CD4-positive, alpha-beta T cell treated with Interleukin-2 at 100 ng/mL for 4 hours (primary cell): Measurements from ENCODE around the gene CAMKMT.
A peak's percentile ranks its signal among the peaks of the same experiment; 100 is the strongest.

Source experiments
- DNase-seq: peaks from one replicate; pipeline ENCODE4 v3.0.0-alpha.2; 2020; ENCODE audit warnings: low spot score

CAMKMT gene

DNA sequence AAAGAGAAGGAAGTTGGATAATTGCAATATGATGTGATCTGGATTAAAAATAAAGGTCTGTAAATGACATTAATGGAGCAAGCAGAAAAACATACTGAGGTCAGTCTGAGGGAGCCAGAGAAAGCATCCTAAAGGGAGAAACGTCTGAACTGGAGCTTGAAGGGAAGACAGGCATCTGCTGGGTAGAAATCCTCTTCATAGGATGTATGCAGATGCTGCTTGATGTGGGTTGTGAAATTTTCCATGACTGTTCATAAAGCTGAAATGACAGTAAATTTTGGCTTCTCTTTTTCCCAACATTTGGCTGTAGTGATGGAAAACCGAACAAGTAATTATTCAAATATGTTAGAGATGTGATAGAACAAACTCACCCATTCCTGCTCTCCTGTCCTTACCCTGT, 287.6 kb downstream of the CAMKMT start:
- no peak for DNase-seq

DNA sequence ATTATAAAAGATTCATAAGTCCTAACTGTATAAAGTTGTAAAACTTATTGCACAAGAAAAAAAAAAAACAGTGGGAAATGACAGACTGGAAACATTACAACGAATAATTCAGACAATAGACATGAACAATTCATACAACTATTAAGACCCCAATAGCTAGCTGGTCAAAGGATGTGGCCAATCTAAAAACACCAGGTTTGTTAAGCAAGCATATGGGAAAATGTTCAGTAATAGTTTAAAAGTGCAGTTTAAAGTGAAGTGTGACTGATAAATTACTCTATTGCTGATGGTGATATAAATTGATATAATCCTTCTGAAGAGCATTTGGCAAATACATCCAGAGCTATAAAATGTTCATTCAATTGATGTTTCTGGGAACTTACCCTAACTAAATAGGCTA, 289.0 kb downstream of the CAMKMT start:
- DNase-seq = no peak

DNA sequence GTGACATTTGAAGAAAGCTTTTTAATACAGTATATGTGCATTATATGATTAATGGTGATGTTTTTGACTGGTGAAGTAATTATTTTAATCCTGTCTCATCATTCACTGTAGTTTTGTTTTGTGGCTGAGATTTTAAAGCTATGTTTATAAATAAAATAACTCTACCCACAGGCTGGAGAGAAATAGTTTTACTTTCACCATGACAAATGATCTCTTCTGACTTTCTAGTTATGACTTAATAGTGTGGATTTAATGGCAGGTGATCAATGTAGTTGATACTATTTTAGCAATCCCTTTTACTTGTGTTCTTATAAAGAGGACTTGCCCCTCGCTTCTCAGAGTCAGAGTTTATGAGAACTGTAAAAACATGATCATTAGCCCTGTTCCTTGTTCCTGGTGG, 290.2 kb downstream of the CAMKMT start:
- DNase-seq = no peak

DNA sequence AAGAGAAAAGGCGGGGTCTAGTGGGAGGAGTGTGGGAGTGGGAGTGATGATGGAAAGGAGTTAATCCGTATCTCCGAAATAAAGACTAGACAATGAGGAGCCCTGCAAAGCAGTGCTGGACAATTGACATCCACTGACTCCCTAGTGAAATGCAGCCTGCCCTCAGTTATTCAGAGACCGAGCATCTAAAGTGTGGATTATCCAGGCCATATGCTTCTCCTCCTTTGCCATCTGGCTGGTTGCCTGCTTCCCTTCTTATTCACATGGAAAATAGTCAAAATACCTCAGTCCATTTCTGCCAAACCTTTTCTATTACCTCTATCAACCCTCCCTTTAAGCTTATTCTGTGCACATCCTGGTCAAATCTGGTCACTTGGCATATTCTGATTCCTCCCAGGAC, 291.0 kb downstream of the CAMKMT start:
- DNase-seq = no peak

DNA sequence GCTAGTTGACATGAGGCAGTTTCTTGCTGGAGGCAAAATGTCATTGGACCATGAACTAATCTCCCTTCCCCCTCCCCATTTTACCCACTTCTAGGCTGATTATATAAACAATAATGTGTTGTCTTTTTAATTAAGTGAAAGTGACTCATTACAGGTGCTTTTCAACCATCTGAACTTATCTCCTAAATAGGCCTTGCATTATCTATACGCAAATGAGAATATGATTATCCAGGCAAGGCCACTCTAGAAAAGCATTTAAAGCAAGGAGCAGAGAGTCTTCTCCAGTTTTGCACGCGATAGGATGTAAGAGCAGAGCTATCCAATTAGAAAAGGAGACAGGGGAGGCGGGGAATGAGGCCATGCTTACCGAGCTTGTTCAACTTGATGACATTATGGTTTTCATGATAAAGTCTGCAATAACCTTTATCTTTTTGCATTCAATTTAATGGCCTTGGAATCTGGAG, 293.7 kb downstream of the CAMKMT start:
- no peak for DNase-seq

DNA sequence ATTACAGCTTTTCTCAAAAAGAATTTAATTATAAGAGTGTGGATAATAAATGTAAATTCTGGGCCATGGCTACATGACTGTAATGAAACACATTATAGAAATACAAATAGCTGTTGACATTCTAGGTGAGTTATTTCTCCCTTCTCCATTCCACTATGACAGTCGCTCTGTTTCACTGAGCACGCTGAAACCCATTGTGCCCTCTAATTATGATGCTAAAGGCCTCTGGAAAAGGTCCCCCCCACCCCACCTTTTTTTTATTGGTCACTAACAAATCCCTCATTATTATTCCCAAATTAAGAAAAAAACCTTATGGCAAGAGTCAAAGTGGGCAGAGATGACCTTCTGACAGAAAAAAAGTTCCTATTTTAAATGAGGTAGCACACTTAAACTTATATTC, 294.7 kb downstream of the CAMKMT start:
- no peak for DNase-seq

DNA sequence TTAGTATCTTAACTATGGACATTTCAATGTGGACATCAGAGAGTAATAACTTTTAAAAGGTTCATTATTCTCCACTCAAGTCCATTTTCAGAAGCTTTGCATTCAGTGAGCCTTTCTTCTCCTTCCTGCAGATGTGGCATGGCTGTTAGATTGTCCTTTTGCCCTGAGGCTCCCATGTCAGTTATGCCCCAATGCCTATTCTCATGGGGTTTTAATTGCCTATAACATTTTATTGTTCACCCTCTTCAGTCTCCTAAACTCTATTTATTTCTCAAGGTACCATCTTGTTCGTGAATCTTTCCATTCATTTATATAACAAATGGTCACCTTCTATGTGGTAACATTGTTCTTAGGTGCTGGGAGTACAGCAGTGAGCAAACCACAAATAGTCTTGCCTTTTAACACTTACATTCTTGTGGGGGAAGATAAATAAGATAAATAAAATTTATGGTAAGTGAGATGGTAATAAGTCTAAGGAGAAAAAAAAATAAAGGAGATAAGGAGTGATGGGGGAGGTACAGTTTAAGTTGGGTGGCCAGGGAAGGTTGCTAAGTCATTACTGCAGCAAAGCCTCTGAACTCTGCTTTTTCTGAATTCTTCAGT, 301.8 kb downstream of the CAMKMT start:
- no peak for DNase-seq

DNA sequence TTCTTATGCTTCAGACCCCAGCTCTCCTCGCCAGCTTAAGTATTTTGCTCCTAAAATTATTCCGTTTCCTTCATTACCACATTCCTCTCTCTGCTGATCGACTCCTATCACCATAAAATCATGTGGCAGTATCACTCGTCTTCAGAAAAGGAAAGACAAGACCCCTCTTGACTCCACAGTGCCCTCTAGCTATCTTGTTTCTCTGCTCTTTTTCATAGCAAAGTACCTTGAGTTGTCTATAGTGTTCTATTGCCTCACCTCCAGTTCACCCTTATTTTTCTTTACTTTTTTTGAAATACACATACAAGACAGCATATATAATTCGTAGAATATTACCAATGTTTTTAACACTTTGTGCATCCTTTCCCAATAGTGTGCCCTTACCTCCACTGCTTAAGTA, 306.6 kb downstream of the CAMKMT start:
- DNase-seq = no peak

DNA sequence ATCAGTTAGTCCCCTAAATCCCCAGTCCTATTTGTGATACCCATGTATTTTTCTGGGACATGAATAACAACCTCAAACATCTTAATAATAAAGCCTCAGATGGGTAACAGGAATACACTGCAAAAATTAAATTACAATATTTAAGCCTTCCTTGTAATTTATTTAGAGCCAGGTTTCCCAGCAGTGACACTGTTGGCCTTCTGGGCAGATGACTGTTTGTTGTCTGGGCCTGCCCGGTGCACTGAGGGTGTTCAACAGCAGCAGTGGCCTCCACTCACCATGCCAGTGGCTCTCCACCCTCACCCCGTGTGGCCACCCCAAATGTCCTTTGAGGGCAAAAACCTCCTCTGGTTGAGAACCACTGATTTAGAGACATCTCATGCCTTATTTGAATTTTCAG, 309.5 kb downstream of the CAMKMT start:
- no peak for DNase-seq

DNA sequence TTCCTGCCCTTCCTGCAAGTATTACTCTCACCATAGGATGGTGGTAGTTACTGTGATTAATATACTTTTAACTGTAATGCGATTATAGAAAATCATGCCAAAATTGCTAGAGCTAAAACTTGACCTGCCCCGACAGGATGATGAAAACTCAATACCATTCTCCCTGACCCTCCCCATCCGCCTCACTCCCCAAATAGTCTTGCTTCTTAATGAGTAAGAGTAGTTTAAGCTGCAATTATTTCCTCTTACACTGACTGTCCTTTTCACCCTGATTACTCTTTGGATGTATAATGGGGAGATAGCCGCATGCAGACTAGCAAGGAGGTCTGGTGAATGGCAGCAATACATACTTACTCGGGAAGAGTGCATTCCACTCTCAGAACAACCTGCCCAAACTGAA, 310.2 kb downstream of the CAMKMT start:
- no peak for DNase-seq

DNA sequence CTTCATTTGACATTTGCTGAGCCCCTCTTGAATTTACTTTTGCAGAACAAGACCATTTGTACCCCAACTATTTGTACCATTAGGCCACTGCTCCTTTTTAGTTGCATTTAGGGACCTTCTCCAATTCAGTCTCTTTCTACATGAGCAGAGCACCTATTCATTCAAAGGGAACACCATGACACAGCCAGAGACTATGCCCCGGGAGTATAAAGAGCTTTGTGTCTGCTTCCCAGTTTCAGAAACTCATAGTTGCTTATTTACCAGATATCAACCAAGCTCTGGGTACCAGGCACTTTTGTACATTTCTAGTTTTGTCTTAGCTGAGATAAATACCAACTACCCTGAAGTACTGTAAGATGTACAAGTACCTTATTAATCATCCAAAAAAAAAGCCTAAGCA, 310.7 kb downstream of the CAMKMT start:
- DNase-seq = no peak

DNA sequence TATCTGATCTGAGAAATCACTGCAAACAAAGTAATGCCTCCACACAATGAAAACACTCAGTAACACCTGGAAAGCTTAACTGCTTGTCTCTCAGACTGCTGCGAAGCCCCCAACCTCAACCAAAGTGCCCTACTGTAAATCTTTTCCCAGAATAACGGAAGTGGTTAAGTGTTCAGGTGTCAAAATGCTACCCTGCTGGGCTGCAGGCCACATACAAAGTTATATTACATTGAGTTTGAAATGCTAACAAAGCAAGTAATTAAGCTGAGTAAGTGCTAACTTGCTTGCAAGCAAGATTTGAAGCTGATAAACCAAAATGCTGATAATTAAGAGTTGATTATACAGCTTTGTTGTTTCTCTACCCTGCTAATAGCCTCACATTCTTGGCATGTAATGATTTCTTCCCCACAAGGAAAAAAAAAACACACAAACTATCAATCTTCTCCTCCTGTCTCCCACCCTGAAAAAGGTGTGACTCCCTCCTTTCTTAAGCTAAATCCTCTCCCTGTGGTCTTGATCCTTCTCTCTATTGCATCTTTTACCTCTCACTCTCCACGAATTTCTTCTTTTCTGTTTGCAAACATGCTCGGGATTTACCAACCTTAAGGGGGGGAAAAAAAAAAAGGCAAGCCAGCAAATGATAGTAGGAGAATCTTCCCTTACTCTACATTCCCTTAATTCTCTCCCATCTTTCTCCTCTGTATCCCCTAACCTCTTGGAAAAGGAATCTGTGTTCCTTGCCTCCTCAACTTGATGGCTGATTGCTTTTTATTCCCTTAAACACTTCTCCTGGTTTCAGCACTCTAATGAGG, 312.9 kb downstream of the CAMKMT start:
- peak; percentile 2 for DNase-seq

DNA sequence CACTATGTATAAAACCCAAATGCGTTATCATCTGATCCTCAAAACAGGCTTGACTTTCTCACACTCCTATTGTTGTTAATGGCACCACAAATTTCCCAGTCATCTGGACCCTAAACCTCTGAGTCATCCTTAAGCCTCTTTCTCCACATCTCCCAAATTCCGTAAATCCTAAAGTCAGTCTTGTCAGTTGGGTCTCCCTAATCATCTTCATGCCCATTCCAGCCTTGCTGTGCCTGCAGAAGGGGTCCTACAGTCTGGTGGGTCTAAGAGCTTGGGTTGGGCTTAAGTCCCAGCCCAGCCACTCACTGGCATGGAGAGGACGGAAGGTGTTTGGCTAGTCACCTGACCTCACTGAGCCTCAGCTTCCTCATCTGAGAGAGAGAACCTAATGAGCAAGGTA, 314.6 kb downstream of the CAMKMT start:
- no peak for DNase-seq

DNA sequence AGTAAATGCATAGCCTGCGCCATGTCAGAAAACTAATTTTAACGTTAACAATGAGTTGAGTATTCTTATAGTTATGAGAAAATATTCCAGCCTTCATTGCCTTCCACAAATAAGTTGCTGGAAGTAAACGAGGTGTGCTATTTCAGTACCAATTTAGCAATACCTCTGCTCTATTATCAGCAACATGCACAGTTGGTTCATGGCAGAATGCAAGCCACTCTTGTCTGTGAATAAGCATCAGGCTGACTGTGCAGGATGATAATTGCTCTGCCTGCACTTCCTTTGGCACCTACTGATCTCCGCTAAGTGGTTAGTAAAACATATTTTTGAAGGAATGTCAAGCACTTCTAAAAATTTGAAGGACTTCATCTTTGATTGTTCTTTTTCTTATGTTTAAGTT, 317.8 kb downstream of the CAMKMT start:
- DNase-seq = no peak

DNA sequence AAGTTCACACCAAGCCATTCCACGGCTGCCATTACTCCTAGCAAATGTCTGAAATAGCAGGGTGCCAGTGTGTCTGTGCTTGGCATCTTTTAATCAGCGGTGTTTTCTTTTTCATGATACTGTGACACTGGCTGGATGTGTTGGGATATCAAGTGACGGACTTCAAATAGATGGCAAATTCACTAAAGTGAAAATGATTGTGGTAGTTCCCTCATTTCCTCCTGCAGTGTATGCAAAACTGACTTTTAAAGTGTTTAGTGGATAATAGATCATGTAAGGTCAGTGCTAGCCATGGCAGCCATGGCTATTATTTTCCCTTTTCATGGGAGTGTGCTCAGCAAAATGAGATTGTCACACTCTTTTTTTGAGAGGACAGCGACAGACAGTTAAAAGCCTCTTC, 318.2 kb downstream of the CAMKMT start:
- no peak for DNase-seq

DNA sequence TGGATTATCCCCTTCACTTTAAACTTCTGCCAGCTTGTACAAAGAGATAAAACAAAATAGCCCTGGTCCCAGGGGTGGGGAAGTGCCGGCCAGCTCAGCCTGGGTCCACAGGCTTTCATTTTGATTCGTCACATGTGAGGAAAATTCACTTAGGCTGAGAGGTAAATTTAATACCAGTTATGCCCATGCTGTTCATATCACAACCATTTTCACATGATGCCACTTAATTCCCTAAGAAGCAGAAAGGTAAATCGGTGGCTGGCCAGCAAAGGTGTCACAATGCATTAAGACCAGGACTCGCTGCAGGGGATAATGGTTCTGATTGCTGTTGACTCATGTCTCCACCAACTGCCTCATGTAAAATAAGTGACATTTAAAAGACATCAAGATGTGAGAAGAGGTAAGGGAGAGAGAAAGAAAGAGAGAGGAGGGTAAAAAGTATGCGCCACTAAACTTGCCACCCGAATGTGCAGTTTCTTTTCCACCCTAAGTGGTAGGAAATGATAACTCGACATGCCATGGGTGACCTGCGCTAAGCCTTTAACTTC, 318.8 kb downstream of the CAMKMT start:
- no peak for DNase-seq

DNA sequence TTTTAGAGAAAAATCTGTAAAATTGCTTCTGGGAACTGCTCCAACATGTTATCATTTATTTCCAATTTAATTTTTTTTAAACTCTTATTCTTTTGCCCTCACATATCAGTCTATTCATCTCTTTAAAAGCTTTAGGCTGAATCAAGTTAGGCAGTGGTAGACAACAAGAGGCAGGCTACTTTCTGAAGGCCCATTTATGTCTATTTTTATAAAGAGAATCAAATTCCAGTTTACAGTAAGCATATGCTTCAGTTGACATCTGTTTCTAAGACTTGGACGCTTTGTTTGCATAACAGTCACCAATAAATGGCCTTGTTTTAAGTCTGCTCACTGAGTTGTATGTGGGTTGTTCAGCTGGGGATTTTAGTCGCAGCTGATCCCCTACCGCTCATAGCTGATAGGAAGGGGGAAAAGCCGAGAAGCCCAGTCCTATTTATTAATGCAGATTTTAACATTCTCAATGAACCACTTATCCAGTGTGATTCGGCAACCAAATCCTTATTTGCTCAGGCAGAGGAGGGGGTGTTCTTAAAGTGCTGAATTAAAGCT, 319.3 kb downstream of the CAMKMT start:
- DNase-seq = no peak

DNA sequence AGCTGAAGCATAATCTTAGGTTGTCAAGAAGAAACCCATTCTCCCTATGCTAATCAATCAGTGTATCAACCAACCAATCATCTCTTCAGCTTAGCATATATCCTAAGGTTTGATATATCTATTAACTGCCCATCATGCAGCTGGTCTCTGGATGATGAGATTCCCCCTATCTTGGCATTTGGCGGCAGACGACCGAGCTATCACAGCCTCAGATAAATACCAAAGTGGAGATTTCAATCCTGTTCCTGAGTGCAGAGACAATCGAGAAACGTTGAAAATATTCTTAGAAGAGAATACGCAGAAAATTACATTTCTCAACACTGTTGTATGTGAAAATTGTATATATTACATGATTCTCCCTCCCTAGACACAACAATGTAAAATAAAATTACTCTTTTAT, 320.7 kb downstream of the CAMKMT start:
- no peak for DNase-seq

DNA sequence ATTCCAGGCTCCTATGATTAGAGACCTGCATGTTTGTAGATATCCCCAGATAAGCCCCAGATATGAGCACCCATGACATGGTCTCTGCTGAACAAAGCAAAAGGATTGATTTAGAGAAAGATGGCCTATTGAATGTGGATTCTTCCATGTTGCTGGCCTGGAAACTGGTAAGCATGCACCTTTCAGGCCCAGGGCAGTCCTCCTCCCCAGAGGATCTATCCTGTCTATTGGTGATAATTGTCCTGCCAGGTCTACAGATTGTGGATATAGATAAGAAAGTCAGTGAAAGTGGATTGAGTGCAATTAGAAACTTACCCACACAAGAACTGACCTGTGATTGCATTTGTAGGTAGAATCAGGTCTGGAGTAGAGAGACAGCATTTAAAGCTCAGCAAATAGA, 322.8 kb downstream of the CAMKMT start:
- DNase-seq = no peak

DNA sequence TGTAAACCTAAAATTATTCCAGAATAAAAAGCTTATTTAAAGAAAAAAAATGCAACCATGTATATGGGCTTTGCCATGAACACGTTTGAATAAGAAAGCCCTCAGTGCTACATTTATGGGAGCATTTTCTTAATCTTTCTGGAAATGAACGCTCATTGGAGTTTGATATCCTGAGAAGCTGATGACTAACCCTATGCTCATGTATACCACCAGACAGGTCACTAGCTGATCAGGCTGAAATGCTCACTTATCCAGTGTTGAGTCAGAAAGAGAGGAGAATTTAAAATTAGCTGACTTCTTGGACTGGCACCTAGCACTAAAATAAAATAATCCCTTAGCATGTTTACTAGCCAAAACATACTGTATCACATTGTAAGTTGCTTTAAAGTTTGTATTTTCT, 324.8 kb downstream of the CAMKMT start:
- DNase-seq = no peak

DNA sequence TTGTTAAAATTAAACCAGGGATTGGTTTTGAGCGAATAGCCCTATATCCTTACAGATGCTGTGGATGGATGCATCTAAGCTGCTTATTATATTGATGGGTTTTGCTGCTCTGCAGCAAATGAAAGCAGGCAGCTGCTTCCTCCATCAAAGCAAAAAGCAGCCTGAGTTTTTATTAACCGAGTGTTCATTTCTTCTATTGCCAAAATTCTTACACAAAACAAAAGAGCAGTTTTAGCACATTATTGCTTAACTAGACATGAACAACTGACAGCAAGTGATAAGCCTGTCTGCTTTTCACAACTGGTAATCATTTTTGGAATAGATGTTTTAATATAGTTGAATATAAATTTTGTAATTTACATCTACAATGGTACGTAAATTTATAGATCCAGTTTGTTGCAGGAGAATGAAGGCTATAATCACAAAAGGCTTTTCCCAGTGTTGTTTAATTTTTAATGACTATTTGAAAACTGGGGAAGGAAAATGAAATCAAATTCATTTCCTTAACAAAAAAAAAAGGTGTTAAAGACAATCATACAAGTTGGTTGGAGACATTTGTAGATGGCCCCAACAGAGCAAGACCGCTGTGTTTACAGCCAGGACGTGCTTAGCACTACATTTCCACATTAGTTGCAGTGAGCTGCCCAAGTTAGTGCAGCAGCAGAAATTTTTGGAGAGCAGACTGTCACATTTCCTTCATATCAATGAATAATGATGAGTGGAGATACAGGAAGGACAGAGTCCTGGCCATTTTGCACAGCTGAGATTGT, 326.1 kb downstream of the CAMKMT start:
- DNase-seq = no peak

DNA sequence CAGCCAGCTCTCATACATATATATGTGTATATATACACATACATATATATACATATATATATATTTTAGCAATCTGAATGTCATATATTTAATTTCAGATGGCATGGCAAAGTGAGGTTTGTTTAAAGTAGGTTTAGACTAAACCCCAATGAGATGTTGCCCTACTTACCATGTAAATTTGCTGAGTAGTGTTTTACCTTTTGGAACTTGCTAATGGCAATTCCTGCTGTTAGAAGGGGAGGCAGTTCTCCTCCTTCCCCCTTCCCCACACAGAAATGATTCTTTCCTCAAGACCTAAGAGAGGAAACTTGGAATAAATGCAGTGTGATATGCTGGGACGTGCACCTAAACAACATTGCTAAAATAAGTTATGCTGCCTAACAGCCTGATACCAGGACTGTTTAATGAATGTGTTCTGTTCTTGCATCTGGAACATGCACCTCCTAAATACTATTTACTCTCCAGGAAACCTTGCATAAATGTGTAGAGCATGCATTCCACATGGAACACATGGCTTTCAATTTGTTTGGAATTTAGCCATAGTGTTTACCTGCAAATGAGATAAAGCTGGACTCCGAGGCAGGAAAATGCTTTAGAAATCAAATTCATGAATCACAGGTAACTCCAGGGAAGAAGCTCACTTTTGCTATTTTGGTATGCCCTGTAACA, 326.8 kb downstream of the CAMKMT start:
- no peak for DNase-seq
